A549 (cell line): ENCODE measurements around the gene RBM12.

Experiments used
- CTCF ChIP-seq: fragments of >200 bp; sonication (Bioruptor Twin); formaldehyde crosslinking; IDR thresholded peaks from 3 replicates; pipeline ENCODE4 v1.5.1; 2016
- PHF8 ChIP-seq: fragments of 200-600 bp; sonication (generic); IDR thresholded peaks from 2 replicates; pipeline ENCODE4 v1.6.1; 2016; ENCODE audit warnings: low read depth, mild to moderate bottlenecking, antibody characterized with exemption, moderate library complexity, borderline replicate concordance
- POLR2A ChIP-seq: IDR thresholded peaks from 2 replicates; pipeline ENCODE4 v1.6.1; 2012; ENCODE audit warnings: mild to moderate bottlenecking, low read length

GRCh38 chr20:35690265-35690664 lies 25.6 kb upstream of the RBM12 start:
- TF ChIP-seq CTCF (no peak), PHF8 (no peak), POLR2A (no peak)
